GM23248 (cell line): Measurements from ENCODE around the gene SLC35G2. TPM values are rescaled to one million over a fixed set of nuclear protein-coding genes. Genes with fewer than 3 reads are reported as not detected.

Source experiments
- DNase-seq: peaks from one replicate; pipeline ENCODE4 v3.0.0-alpha.2; 2015
- H2AFZ ChIP-seq: fragments of 200-600 bp; sonication (generic); 2 replicates; pipeline ENCODE4 v1.6.1; 2016; ENCODE audit warnings: antibody characterized with exemption
- H3F3A ChIP-seq: fragments of 200-600 bp; sonication (generic); 2 replicates; pipeline ENCODE4 v1.6.1; 2016; ENCODE audit warnings: mild to moderate bottlenecking, antibody characterized with exemption, mixed run types; ENCODE audit not compliant: insufficient read depth
- H3K27ac ChIP-seq: fragments of 200-600 bp; sonication (generic); 2 replicates; pipeline ENCODE4 v1.5.1; 2016; ENCODE audit warnings: mild to moderate bottlenecking
- H3K27me3 ChIP-seq: fragments of 200-600 bp; sonication (generic); replicated peaks from 2 replicates; pipeline ENCODE4 v1.6.1; 2016; ENCODE audit warnings: mild to moderate bottlenecking; ENCODE audit not compliant: insufficient read depth
- H3K36me3 ChIP-seq: fragments of 200-600 bp; sonication (generic); 2 replicates; pipeline ENCODE4 v1.6.1; 2016; ENCODE audit warnings: low read depth, mild to moderate bottlenecking
- H3K4me1 ChIP-seq: fragments of 200-600 bp; sonication (generic); 2 replicates; pipeline ENCODE4 v1.6.1; 2016; ENCODE audit warnings: mild to moderate bottlenecking; ENCODE audit not compliant: insufficient read depth
- H3K4me2 ChIP-seq: fragments of 200-600 bp; sonication (generic); one replicate; pipeline ENCODE4 v1.6.1; 2016; ENCODE audit warnings: mild to moderate bottlenecking; ENCODE audit not compliant: unreplicated experiment
- H3K4me3 ChIP-seq: fragments of 200-600 bp; sonication (generic); 2 replicates; pipeline ENCODE4 v1.5.1; 2016; ENCODE audit warnings: mild to moderate bottlenecking
- H3K79me2 ChIP-seq: fragments of 200-600 bp; sonication (generic); 2 replicates; pipeline ENCODE4 v1.6.1; 2016; ENCODE audit warnings: mild to moderate bottlenecking; ENCODE audit not compliant: insufficient read depth
- H3K9ac ChIP-seq: fragments of 200-600 bp; sonication (generic); 2 replicates; pipeline ENCODE4 v1.6.1; 2016; ENCODE audit warnings: mild to moderate bottlenecking
- H3K9me2 ChIP-seq: fragments of 200-600 bp; sonication (generic); 2 replicates; pipeline ENCODE4 v1.6.1; 2016; ENCODE audit warnings: mixed run types, mild to moderate bottlenecking, moderate library complexity; ENCODE audit not compliant: insufficient read depth
- H3K9me3 ChIP-seq: fragments of 200-600 bp; sonication (generic); one replicate; pipeline ENCODE4 v1.6.1; 2017; ENCODE audit warnings: low read depth
- H4K20me1 ChIP-seq: fragments of 200-600 bp; sonication (generic); 2 replicates; pipeline ENCODE4 v1.6.0; 2016; ENCODE audit not compliant: insufficient read depth
- EZH2 ChIP-seq: fragments of 200-600 bp; sonication (generic); IDR thresholded peaks from 2 replicates; pipeline ENCODE4 v1.6.1; 2018; ENCODE audit warnings: antibody characterized with exemption, mild to moderate bottlenecking; ENCODE audit not compliant: insufficient read depth, poor library complexity, severe bottlenecking
- EZH2phosphoT487 ChIP-seq: fragments of 200-600 bp; sonication (generic); IDR thresholded peaks from 2 replicates; pipeline ENCODE4 v1.6.1; 2018; ENCODE audit warnings: antibody characterized with exemption, moderate library complexity, mild to moderate bottlenecking, low read depth; ENCODE audit not compliant: insufficient read depth
- WGBS, 2 experiments: methylation state at CpG; one replicate each; pipeline ENCODE4 v1.1.6; 2015 to 2017; ENCODE audit warnings: low lambda C conversion rate in 2 of 2, low coverage in 1 of 2; ENCODE audit errors: missing lambda C conversion rate in 2 of 2; 5-methylcytosine and 5-hydroxymethylcytosine counted together
- in situ Hi-C: fragments of 300-500 bp; cut with MboI; formaldehyde crosslinking; loops from 2 replicates; pipeline ENCODE4 v1.15.0; 2020
- polyA plus RNA-seq: library from polyadenylated mRNA; unstranded; fragments of >200 nt; fragmentation: Nextera tagmentation; extraction: Ambion mirVana; gene quantifications from 2 replicates; pipeline ENCODE4 v1.2.1, GENCODE V29; 2016
- total RNA-seq: library from RNA; depleted of rRNA; stranded (reverse); fragments of >200 nt; shearing (Covaris generic); gene quantifications from 2 replicates; pipeline ENCODE4 v1.2.3, GENCODE V29; 2014; rRNA removed

The SLC35G2 gene
- total RNA-seq (9.4 and 11.6 TPM in 2 replicates), polyA plus RNA-seq (10.8 and 12.5 TPM in 2 replicates)

DNA sequence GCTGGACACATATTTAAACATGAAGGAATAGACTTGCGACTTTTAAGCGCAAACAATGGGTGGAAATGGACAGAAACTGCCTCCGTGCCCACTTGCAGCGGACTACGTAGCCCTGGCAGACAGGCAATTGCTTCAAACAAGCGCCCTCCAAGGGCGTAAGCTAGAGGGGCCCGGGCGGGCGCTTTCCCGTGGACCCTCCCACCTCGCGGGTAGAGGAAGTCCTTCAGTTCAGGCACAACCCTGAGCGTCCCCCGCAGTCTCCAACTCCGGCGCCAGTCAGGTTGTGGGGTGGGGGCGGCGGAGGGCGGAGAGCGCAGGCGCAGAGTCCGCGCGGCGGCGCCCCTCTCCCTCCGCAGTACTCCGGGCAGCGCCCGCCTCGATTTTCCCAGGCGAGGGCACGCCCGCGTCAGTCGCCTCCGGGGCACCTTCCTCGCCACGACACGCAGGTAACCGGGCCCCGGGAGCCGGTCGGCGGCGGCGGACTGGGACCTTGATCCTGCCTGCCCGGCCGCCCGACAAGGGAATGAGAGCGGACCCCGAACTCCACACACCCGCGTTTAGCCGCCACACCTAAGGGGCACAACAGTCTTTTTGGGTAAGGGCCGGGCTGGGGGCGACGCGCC lies at the start of gene SLC35G2:
Gene SLC35G2, plus strand, starts transcription at position 358 of the 623 bp plus-strand sequence. CDS start 35,335 bp downstream, outside the sequence.
- in situ Hi-C loops: no loop called here
- Histone ChIP-seq H3K9me2 (no peaks in the 10 kb centered on the region), H3K27me3 (no peaks in the 10 kb centered on the region), H3F3A (peaks cover 12% of the 10 kb centered on the region; the same call in 1 of the 2 replicates), H3K9ac (peak within 1 kb of the TSS; percentile 90), H3K36me3 (no peaks in the 10 kb centered on the region), H3K4me3 (peak within 1 kb of the TSS; percentile 73), H3K4me1 (0 out of 2 replicates have a peak, but pooled peaks cover 3% of the 10 kb centered on the region), H3K27ac (peak within 1 kb of the TSS; percentile 79), H2AFZ (peak within 1 kb of the TSS; percentile 87), H3K9me3 (peaks cover under 1% of the 10 kb centered on the region), H3K79me2 (peaks cover 35% of the 10 kb centered on the region), H3K4me2 (peak within 1 kb of the TSS; percentile 77), H4K20me1 (no peaks in the 10 kb centered on the region)
- DNase-seq: peak; percentile 59
- 4 to 5% methylated on average over 46 to 53 of the region's 60 CpGs for WGBS, 2 experiments
- TF ChIP-seq EZH2phosphoT487 (no peak), EZH2 (no peak)

DNA sequence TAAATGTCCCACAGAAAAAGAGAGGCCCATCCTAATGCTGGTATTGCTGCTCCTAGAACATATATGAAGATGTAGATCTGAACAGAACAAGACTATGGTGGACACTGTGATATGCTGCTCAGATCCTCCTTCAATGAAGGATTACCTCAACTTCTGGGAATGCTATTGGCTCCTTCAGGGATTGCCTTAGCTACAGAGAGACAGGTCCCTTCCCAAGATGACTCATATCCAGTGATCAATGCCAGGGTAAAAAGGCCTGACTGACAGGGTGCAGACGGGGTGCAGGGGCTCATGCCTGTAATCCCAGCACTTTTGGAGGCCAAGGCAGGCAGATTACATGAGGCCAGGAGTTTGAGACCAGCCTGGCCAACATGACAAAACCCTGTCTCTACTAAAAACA lies 46.2 kb upstream of the SLC35G2 start:
- Histone ChIP-seq H3K4me2 (no peak overlapping the region), H3K27ac (no peak overlapping the region), H3F3A (0 out of 2 replicates have a peak, but pooled peaks cover 5% of the 10 kb centered on the region), H3K4me1 (no peaks in the 10 kb centered on the region), H3K36me3 (no peaks in the 10 kb centered on the region), H3K9ac (no peak overlapping the region), H4K20me1 (no peaks in the 10 kb centered on the region), H3K9me2 (no peaks in the 10 kb centered on the region), H3K79me2 (no peaks in the 10 kb centered on the region), H3K4me3 (no peak overlapping the region), H3K27me3 (no peaks in the 10 kb centered on the region), H2AFZ (no peak overlapping the region), H3K9me3 (no peaks in the 10 kb centered on the region)
- DNase-seq: peak; percentile 39
- 0% methylated on average over 1 of the region's 1 CpG for whole genome bisulfite sequencing, 2 experiments
- no peak for TF ChIP-seq EZH2phosphoT487
- no peak for TF ChIP-seq EZH2
- in situ Hi-C loops: no loop called here

DNA sequence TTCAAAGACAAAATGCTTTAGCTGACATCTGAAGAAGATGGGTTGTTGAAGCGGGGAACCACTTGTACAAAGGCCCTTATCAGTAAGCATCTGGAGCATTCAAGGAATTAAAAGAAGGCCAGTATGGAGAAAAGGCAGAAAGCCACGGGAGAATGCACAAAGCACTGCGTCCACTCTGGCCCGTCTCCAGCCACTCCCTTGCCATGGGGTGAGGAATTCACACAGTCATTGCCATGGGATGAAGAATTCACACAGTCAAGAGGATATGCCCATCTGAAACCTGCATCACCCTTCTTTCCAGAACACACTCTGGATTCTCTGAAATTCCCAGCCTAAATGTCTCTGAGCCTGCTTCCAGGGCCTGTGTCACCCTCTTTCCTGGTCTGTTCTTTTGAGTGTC lies 40.1 kb upstream of the SLC35G2 start:
- DNase-seq: peak; percentile 36

DNA sequence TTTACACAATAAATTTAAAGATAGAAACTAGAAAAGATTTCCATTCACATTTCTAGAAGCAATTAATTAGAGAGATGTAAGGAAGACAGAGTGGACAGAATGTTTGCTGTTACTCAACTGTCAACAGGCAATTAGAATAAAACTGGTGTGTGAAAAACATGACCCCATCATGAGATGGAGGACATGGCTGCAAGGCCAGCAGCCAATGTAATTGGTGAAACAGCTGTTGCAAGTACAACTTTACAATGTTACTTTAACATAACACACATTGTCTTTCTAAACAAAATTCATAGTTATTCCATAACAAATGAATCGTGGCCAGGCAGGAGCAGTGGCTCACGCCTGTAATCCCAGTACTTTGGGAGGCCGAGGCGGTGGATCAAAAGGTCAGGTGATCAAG lies 38.2 kb upstream of the SLC35G2 start:
- no peaks in the 10 kb centered on the region for H3K9me3 ChIP-seq
- WGBS, 2 experiments: 89 to 90% methylated on average over 4 of the region's 4 CpGs
- H2AFZ ChIP-seq: no peak overlapping the region
- H3K79me2 ChIP-seq: no peaks in the 10 kb centered on the region
- H3K36me3 ChIP-seq: no peaks in the 10 kb centered on the region
- no peak overlapping the region for H3K4me3 ChIP-seq
- H3K9ac ChIP-seq: no peak overlapping the region
- H3K4me2 ChIP-seq: no peak overlapping the region
- in situ Hi-C loops: no loop called here
- H3K9me2 ChIP-seq: no peaks in the 10 kb centered on the region
- no peak overlapping the region for H3K27ac ChIP-seq
- no peaks in the 10 kb centered on the region for H4K20me1 ChIP-seq
- DNase-seq: no peak
- H3F3A ChIP-seq: no peaks in the 10 kb centered on the region
- H3K27me3 ChIP-seq: no peaks in the 10 kb centered on the region
- no peak for TF ChIP-seq EZH2
- TF ChIP-seq EZH2phosphoT487: no peak
- H3K4me1 ChIP-seq: peaks cover 5% of the 10 kb centered on the region; the same call in 1 of the 2 replicates

More for the DNA sequence above, 40.1 kb upstream of the SLC35G2 start:
- Histone ChIP-seq H3K9me3 (no peaks in the 10 kb centered on the region), H3K9ac (no peak overlapping the region), H3K4me2 (no peak overlapping the region), H2AFZ (no peak overlapping the region), H3K27ac (no peak overlapping the region), H3K4me3 (no peak overlapping the region), H3K4me1 (0 out of 2 replicates have a peak, but pooled peaks cover 3% of the 10 kb centered on the region), H4K20me1 (no peaks in the 10 kb centered on the region), H3K36me3 (no peaks in the 10 kb centered on the region), H3K79me2 (no peaks in the 10 kb centered on the region), H3K27me3 (no peaks in the 10 kb centered on the region), H3K9me2 (no peaks in the 10 kb centered on the region), H3F3A (no peaks in the 10 kb centered on the region)
- TF ChIP-seq EZH2phosphoT487 (no peak), EZH2 (no peak)
- 78 to 81% methylated on average over 4 of the region's 4 CpGs for WGBS, 2 experiments
- in situ Hi-C loops: no loop called here
